Fibroblast of the aortic adventitia (primary cell): ENCODE measurements around the gene DYNC1I1. TPM values are rescaled to one million over a fixed set of nuclear protein-coding genes. Genes with fewer than 3 reads are reported as not detected.

Experiments used
- DNase-seq: peaks from one replicate; pipeline ENCODE4 v3.0.0-alpha.2; 2010; ENCODE audit warnings: low read depth
- H3K4me3 ChIP-seq: 2 replicates; pipeline ENCODE4 v1.5.1; 2011; ENCODE audit warnings: low read depth, mild to moderate bottlenecking, control low read depth, low read length, moderate library complexity
- total RNA-seq: library from RNA; depleted of rRNA; stranded (reverse); fragments of >200 nt; gene quantifications from 2 replicates; pipeline ENCODE4 v1.2.3, GENCODE V29; 2012; ENCODE audit warnings: low replicate concordance
- TF ChIP-seq, protein P1 (sequence below): IDR thresholded peaks from 2 replicates; pipeline ENCODE4 v1.5.1; 2011; ENCODE audit warnings: mild to moderate bottlenecking, low read length, control low read depth, inconsistent platforms; ENCODE audit not compliant: insufficient read depth

DYNC1I1 gene
- total RNA-seq, 1 donor: 0.54 TPM

DNA sequence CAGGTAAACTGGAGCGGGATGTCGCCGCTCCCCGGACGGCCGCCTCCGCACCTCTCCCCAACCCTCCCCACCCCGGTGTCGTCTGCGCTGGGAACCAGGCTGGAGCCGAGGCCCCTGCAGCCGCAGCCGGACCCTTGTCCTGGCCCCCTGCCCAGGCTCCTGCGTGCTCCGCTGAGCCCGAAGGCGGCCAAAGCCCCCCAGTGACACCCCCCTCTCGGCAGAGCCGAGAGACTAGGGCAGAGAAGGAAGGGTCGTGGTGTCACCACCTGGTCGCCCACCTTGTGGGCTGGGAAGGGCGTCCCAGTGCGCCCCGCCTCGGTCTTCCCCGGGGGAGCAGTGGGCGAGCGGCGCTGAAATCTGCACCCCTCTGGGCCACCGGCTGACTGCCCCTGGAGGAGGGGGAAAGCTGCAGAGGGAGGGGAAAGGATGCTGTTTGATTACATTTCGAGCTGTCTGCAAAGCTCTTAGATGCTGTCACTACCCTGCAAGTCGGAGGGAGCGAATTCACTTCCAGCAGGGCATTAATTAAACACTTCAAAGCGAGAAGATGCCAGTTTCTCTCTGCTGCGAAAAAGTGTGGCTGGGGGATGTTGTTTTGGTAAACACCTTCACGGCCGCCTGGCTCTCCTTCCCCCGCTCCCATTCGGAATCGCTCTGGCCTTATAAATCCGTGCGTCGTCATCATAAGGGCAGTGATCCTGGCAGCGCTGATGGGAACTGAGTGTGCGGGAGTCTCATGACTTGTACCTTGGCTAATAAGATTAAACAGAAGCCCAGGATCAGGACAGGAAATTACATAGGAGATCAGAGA is 622 bp downstream of the DYNC1I1 start:
- peak; percentile 8 for DNase-seq
- TF ChIP-seq, protein P1, sequence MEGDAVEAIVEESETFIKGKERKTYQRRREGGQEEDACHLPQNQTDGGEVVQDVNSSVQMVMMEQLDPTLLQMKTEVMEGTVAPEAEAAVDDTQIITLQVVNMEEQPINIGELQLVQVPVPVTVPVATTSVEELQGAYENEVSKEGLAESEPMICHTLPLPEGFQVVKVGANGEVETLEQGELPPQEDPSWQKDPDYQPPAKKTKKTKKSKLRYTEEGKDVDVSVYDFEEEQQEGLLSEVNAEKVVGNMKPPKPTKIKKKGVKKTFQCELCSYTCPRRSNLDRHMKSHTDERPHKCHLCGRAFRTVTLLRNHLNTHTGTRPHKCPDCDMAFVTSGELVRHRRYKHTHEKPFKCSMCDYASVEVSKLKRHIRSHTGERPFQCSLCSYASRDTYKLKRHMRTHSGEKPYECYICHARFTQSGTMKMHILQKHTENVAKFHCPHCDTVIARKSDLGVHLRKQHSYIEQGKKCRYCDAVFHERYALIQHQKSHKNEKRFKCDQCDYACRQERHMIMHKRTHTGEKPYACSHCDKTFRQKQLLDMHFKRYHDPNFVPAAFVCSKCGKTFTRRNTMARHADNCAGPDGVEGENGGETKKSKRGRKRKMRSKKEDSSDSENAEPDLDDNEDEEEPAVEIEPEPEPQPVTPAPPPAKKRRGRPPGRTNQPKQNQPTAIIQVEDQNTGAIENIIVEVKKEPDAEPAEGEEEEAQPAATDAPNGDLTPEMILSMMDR: no peak
- peak overlapping the region; percentile 64 for H3K4me3 ChIP-seq

DNA sequence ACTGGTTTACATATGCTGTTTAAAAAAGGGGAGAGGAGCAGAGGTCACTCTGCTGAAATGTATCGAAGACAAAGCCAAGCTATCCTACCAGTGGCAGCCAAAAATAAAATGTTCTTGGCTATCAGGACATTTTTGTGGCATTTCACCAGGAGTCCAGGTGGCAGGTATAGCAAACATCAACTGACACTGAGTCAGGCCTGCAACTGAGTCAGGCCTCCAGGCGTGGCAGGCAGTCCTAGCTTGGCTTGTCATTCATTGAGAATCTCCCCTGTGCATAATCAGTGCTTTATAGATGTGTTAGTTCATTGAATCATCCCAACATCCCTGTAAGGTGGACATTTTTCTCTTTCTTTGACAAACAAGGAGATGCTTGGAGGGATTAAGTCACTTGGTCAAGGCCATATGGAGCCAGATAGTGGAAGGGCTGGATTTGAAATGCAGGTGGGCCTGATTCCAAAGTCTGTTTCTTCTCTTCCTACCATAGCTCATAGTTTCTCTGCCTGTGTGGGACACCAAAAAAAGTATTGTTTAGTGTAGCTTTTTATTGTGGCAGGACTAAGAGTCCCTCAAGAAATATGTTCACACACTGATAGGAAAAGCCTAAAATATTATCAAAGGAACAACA is 4.3 kb downstream of the DYNC1I1 start:
- TF ChIP-seq, protein P1: no peak
- no peak for DNase-seq
- no peak overlapping the region for H3K4me3 ChIP-seq

DNA sequence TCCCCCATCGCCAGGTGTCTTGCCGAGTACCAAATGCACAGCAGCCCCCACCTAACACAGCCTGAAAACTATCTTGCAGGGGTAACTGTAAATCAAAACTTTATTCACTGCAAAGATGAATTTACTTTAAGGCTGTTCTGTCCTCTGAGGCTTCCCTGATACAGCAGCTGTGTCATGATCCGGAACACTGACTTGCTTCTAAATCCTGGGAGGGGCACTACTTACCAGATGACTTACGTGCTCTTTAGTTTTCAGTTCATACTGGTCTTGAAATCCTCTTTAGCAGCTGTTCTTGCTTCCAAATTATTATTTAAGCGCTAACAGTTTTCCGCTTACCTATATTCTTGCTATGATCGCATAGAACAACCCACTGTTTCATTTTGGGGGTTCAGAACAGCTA is 4.9 kb downstream of the DYNC1I1 start:
- no peak for DNase-seq
- TF ChIP-seq, protein P1: no peak
- no peak overlapping the region for H3K4me3 ChIP-seq

DNA sequence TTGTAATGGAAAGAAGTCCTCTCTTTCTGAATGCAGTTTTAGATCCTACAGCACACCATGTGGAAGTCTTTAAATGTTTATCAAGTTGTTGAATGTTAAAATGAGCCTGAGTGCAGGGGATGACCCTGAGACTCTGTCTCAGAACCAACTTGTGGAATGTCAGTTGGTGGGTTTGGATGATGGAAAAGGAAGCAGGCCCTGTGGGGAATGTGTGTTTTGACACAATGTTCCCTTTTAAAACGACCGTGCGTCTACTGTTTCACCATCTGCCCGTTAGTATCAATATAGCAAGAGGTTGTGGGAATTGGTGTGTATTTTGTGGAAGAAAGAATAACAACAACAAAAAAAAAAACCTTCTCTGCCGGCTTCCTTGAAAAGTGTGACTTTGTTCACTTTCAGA is 8.3 kb downstream of the DYNC1I1 start:
- no peak overlapping the region for H3K4me3 ChIP-seq

DNA sequence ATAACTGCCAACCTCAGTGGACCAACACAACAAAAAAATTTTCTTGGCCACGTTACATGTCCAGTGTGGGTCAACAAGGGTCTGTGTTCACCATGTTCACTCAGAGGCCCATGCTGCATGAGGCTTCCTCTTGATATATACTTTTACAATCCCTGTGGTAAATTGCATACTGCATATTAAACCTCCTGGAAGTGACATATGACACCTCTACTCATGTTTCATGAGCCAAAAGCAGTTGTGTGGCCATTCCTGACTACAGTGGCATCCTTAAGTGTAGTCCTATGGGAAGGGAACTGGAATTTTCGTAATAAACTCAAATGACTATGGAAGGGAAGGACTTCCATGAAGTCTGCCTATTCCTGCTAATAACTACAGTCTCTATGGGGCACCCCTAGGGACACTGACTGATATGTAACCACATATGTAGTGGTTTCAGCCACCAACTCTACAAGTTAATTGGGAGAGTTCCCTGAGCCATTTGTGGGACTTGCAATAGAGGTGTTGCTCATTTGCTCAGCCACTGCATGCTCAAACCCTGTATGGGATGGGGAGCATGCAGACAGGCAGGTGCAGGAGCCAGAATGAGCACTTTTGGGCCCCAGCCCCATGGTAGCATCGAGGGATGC is 9.7 kb downstream of the DYNC1I1 start:
- TF ChIP-seq, protein P1: no peak
- no peak overlapping the region for H3K4me3 ChIP-seq
- no peak for DNase-seq

More for the DNA sequence above, 8.3 kb downstream of the DYNC1I1 start:
- DNase-seq: no peak
- TF ChIP-seq, protein P1: no peak

DNA sequence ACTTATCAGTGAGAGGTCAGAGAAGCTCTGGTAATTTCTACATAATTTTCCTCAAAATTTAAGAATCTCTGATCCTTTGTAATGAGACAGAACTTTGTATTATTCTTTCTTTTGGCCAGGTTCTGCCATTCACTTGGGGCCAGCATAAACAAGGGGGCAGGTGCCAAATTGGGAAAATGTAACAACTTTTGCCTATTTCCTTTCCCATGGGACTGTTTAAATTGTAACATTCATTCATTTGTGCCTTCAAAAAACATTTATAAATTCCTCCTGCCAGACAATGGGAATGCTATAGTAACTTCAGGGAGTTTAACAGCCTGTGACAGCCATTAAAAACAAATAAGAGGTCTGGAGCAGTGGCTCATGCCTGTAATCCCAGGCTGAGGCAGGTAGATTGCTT is 12.4 kb downstream of the DYNC1I1 start:
- TF ChIP-seq, protein P1: no peak
- no peak for DNase-seq
- H3K4me3 ChIP-seq: no peak overlapping the region
